ENCODE data around the gene ABO. TPM values are rescaled to one million over a fixed set of nuclear protein-coding genes. Genes with fewer than 3 reads are reported as not detected.

ABO gene
- total and polyA plus RNA-seq, 2 donors from 2014 or later, result 25.0 to 29.0 TPM

- peaks cover 0 to 2% (median 0%) of the 10 kb centered on the region in 3 donors for H3K4me1 ChIP-seq (ENCODE audit: control insufficient read depth in 2 of 3, insufficient read depth in 2 of 3, low read depth in 1 of 3, low read length in 3 of 3)
- no peak for FAIRE-seq
- H3K27ac ChIP-seq (ENCODE audit: low read depth in 2 of 2, low read length in 2 of 2), result peak overlapping the region in 1 of 2 donors; percentile 74
- H3K27me3 ChIP-seq (ENCODE audit: control insufficient read depth, insufficient read depth, low read length), result peaks cover 2% of the 10 kb centered on the region
- no peak for TF ChIP-seq CTCF (IDR thresholded peaks at IDR 0.05; ENCODE audit: borderline replicate concordance, extremely low read depth, insufficient read depth)
- intact Hi-C loops (cut with DNase I), result no loop called here
- no peaks in the 10 kb centered on the region for H3K9me3 ChIP-seq (ENCODE audit: control insufficient read depth in 2 of 3, insufficient read depth in 1 of 3, low read length in 3 of 3)
- peak overlapping the region in 1 of 3 donors; percentile 71 for H3K9ac ChIP-seq (ENCODE audit: low read length in 3 of 3)
- peak overlapping the region in 1 of 3 donors; percentile 60 for H3K4me3 ChIP-seq (ENCODE audit: low read length in 3 of 3)
- no peaks in the 10 kb centered on the region for H3K36me3 ChIP-seq (ENCODE audit: control insufficient read depth in 2 of 3, insufficient read depth in 3 of 3, low read length in 3 of 3)
- no peak for DNase-seq
Measured at GRCh38 chr9:133276001-133276884, 1.2 kb upstream of the ABO start.

GRCh38 chr9:133274236-133275104, 531 bp downstream of the ABO start:
- FAIRE-seq (no peak), DNase-seq (peak in 1 of 5 donors; percentile 18)
- Histone ChIP-seq H3K4me3 (ENCODE audit: low read length in 3 of 3) (peak overlapping the region in 2 of 3 donors; percentile 1 to 60), H3K36me3 (ENCODE audit: control insufficient read depth in 2 of 3, insufficient read depth in 3 of 3, low read length in 3 of 3) (no peaks in the 10 kb centered on the region), H3K9me3 (ENCODE audit: control insufficient read depth in 2 of 3, insufficient read depth in 1 of 3, low read length in 3 of 3) (no peaks in the 10 kb centered on the region), H3K27me3 (ENCODE audit: control insufficient read depth, insufficient read depth, low read length) (peaks cover 2% of the 10 kb centered on the region), H3K27ac (ENCODE audit: low read depth in 2 of 2, low read length in 2 of 2) (peak overlapping the region; percentile 69 to 74), H3K9ac (ENCODE audit: low read length in 3 of 3) (peak overlapping the region in 1 of 3 donors; percentile 65), H3K4me1 (ENCODE audit: control insufficient read depth in 2 of 3, insufficient read depth in 2 of 3, low read depth in 1 of 3, low read length in 3 of 3) (peaks cover 0 to 2% (median 2%) of the 10 kb centered on the region in 3 donors)
- intact Hi-C loops (cut with DNase I), result no loop called here
- TF ChIP-seq CTCF (IDR thresholded peaks at IDR 0.05; ENCODE audit: borderline replicate concordance, extremely low read depth, insufficient read depth), result no peak

GRCh38 chr9:133273819-133274218, 1.2 kb downstream of the ABO start:
- peak overlapping the region in 2 of 3 donors; percentile 1 to 60 for H3K4me3 ChIP-seq (ENCODE audit: low read length in 3 of 3)

More at GRCh38 chr9:133273819-133274218, 1.2 kb downstream of the ABO start:
- FAIRE-seq (no peak), DNase-seq (no peak)
- Histone ChIP-seq H3K9ac (ENCODE audit: low read length in 3 of 3) (peak overlapping the region in 1 of 3 donors; percentile 65), H3K27me3 (ENCODE audit: control insufficient read depth, insufficient read depth, low read length) (peaks cover 2% of the 10 kb centered on the region), H3K36me3 (ENCODE audit: control insufficient read depth in 2 of 3, insufficient read depth in 3 of 3, low read length in 3 of 3) (no peaks in the 10 kb centered on the region), H3K27ac (ENCODE audit: low read depth in 2 of 2, low read length in 2 of 2) (peak overlapping the region; percentile 51 to 69), H3K9me3 (ENCODE audit: control insufficient read depth in 2 of 3, insufficient read depth in 1 of 3, low read length in 3 of 3) (no peaks in the 10 kb centered on the region), H3K4me1 (ENCODE audit: control insufficient read depth in 2 of 3, insufficient read depth in 2 of 3, low read depth in 1 of 3, low read length in 3 of 3) (peaks cover 0 to 4% (median 2%) of the 10 kb centered on the region in 3 donors)
- no peak for TF ChIP-seq CTCF (IDR thresholded peaks at IDR 0.05; ENCODE audit: borderline replicate concordance, extremely low read depth, insufficient read depth)
- intact Hi-C loops (cut with DNase I), result no loop called here
